NCI-H2081 (cell line): ENCODE measurements around the gene LILRA2.
"Not testable (repeated sequence)": the region's sequence is repeated elsewhere in the genome, so short reads cannot be mapped to it uniquely, and the experiment has no call there.

Source experiments
- DNase-seq, 2 experiments: peaks; one replicate each; lab custom pipeline; 2025; lab: John Stamatoyannopoulos, UW

The LILRA2 gene

DNA sequence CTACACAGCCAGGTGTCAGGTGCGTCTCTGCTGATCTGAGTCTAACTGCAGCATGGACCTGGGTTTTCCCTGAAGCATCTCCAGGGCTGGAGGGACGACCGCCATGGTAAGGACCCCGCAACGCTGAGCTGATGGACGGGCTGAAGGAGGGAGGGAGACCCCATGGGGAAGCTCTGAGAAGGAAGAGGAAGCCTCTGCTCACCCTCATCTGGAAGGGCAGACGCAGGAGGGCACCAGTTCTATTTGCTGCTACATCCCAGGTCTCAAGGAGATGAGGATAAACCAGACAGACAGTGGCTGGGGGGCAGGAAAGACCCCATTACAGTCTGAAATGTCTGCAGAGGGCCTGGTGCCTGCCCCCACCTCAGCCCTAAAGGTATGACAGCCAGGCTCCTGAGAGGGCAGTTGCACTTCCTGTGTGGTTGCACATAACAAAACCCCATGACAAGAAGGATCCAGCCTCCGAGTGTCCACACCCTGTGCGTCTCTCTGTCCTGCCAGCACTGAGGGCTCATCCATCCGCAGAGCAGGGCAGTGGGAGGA lies at the start of gene LILRA2:
TSS of gene LILRA2 (plus strand) at position 461 of the 543 bp plus-strand sequence. CDS start 89 bp downstream, outside the sequence.
- no peak for DNase-seq

DNA sequence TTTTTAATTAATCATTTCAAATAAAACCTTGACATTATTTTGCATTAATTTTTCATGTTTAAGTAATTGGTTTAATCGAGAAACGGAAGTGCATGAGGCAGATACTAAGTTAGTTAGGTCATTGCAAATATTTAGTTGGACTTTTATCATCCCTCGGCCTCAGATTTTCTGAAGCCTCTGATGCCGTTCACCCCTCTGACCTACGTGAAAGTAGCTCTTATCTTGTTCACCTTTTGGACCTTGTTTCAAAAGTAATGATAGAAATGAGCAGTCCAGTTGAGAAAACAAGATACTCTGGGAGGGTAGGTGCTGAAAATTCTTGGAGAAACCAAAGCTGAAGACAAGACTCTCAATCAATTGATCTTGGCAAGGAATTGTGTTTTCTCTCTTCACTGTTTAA lies 48.0 kb upstream of the LILRA2 start:
- DNase-seq = no peak

DNA sequence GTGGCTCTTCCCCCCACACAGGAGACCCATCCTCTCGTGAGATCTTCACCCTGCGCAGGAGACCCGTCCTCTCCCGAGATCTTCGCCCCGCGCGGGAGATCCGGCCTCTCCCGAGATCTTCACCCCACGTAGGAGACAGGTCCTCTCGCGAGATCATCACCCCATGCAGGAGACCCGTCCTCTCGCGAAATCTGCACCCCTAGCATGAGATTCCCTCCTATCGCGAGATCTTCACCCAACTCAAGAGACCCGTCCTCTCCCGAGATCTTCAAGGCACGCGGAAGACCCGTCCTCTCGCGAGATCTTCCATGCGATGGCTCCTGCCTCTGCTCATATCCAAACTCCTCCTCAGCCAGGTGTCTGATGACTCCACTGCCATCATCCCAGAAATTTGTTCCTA lies 46.6 kb upstream of the LILRA2 start:
- DNase-seq = no peak

DNA sequence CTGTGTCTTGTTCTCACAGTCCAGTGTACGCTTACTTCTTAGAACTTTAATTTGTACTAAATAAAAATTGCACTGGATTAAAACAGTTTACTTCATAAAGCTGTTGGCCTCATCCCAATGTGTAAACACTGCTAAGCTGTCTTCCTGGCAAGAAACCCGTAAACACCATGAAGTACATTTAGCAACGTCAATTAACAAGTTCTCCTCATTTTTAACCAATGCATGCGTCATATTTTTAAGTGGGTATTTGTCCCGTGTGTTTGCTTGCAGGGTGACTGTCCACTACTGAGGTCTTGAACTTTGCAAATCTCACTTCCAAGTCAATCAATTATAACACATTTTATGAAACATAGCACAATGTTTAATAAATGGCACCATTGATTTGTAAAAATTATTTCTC lies 42.7 kb upstream of the LILRA2 start:
- DNase-seq = no peak

DNA sequence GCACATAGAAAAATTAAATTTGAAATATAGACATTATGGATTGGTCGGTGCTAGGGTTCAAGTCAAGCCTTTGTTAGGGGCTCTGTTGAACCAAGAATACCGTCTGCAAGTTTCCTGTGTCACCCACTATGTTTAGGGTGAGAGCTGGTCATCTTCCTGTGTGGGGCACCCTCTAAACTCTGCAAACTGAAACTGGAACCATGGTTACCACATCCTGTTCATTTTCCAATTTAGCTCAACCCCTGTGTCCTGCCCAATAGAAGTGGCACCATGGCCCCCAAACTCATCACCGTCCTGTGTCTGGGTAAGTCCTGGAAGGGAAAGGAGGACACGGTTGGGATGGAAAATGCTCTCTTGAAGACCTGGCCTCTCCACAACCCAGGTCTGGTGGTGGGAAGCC lies 41.1 kb upstream of the LILRA2 start:
- no peak for DNase-seq

DNA sequence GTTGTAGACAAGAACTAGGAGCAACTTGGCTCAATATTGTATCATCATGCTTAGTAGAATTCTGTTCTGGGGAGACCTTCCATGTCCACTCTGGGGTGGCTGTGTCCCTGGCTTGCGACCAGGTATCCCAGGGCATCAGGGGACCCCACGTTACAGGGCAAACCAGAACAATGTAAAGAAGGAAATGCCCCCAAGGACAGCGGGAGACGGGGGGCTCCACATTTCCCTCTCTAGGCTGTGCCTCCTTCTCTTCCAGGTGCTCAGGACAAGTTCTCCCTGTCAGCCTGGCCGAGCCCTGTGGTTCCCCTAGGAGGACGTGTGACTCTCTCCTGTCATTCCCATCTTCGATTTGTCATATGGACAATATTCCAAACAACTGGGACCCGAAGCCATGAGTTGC lies 40.1 kb upstream of the LILRA2 start:
- no peak for DNase-seq

DNA sequence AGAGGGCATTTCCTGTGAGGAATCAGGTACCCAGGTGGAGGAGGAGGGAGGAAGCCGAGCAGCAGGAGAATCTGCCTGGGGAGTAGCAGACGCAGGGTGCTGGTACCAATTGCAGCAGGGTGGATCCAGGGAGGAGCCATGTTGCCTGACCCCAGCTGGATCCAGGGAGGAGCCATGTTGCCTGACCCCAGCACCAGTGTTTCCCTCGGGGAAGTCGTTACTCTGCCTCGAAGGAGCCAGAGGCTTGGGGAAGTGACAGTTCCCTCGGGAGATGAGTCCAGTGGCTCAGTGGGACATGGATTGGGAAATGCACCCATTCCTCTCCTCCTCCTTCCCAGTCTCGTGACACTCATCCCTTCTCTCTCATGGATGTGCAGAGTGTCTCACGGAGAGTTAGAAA lies 39.4 kb upstream of the LILRA2 start:
- DNase-seq = no peak

DNA sequence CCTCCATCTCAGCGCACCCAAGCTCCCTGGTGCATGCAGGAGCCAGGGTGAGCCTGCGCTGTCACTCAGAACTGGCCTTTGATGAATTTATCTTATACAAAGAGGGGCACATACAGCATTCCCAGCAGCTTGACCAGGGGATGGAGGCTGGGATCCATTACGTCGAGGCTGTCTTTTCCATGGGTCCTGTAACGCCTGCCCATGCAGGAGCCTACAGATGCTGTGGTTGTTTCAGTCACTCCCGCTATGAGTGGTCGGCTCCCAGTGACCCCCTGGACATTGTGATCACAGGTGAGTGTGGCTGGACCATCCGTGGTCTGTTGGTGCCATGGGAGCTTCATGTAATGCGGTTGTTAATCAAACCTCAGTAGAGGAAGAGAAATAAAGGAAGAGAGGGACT lies 38.0 kb upstream of the LILRA2 start:
- DNase-seq = no peak

DNA sequence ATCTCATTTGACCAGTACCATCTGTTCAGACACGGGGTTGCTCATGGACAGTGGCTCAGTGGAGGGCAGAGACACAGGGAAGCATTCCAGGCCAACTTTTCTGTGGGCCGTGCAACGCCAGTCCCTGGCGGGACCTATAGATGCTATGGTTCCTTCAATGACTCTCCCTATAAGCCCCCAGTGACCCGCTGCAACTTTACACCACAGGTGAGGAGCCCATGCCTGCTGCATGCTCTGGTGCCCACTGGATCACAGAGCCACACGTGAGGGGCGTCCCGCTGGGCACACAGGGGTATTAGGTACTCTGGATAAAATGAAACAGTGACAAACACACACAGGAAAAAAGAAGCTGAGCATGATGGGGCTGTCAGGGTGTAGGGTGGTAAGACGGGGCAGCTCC lies 36.6 kb upstream of the LILRA2 start:
- no peak for DNase-seq

DNA sequence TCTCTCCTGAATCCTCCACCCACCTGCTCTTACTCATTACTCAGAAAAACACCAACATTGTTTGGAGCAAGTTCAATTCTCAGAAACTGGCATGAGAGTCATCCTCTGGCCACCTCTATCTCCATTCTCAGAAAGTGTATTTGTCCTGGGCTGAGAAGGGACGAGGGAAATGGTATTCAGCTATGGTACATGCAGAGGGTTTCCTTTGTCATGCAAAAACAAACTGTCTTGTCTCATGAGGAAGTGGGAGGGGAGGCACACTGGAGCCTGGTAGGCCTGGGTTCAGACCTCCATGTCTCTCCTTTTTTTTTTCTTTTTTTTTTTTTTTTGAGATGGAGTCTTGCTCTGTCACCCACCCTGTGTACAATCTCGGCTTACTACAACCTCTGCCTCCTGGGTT lies 31.9 kb upstream of the LILRA2 start:
- DNase-seq = no peak

DNA sequence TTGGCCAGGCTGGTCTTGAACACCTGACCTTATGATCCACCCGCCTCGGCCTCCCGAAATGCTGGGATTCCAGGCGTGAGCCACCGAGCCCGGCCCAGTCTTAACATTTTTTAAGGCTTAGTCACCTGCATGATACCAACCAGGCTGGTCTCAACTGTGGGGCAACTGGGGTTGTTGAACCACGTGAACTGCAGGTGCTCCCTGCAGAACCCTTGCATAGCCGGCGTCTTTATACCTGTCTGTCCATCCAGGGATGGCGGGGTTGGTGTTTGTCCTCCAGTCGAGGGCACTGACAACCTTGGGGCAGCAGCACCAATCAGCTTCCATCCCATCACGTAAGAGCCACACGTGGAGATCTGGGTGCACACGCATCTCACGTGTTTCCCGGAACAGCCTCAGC lies 24.8 kb upstream of the LILRA2 start:
- DNase-seq = no peak

DNA sequence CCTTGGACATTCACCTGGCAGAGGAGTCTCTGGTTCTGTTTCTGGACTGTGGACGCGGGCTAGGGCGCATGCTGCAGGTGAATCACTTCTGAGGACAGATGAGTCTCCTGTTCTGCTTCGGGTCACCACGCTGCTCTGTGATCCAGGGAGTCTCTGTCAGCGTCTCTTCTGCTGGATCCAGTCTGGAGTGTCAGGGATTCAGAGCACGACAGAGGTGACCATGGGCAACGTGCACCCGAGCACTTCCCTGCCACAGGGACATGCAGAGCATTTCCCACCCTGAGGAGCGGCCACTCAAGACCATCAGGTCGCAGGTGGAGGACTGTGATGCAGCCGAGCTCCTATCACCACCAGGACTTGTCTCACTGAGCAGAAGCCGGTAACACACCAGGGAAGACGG lies 24.4 kb upstream of the LILRA2 start:
- no peak for DNase-seq

DNA sequence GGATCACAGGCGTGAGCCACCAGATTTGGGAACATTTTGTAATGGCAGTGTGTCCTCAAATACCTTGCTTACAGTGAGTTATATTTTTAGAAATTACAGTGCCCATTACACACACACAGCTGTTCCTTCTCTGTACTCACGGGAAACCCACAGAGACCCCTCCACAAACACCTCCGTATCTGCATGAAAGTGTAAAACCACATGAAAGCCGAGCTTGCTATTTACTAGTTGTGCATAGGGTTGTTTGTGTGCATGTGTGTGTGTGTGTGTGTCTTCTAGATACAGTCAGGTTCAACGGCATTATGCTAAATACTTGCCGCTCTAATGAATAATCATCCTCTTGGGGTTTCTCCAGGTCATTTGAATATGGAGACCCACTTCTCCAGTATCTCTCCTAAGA lies 22.3 kb upstream of the LILRA2 start:
- no peak for DNase-seq

DNA sequence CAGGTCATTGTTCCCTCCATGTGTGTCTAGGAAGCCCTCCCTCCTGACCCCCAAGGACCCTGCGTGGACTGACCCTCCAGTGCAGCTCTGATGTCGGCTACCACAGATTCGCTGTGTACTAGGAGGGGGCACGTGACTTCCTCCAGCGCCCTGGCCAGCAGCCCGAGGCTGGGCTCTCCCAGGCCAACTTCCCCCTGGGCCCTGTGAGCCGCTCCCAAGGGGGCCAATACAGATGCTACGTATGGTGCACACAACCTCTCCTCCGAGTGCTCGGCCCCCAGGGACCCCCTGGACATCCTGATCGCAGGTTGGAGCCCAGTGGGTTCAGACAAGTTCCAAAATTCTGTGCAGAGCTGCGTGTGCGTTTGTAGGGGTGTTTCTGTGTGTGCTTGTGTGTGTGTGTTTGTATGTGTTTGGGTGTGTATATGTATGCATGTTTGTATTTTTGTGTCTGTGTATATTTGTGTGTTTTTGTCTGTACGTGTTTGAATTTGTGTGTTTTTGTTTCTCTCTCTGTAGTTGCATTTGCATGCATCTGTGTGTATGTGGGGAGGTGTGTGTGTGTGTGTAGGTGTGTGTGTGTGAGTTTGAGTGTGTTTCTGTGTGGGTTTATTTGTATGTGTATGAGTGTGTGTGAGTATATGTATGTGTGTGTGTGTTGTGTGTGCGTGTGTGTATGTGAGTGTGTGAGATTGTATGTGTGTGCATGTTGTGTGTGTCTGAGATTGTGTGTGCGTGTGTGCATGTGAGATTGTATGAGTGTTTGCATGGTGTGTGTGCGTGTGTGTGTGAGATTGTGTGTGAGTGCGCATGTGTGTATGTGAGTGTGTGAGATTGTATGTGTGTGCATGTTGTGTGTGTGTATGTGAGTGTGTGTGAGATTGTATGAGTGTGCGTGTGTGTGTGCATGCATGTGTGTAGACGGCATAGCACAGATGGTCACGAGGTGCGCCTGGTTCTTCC lies 21.4 kb upstream of the LILRA2 start:
- no peak for DNase-seq

DNA sequence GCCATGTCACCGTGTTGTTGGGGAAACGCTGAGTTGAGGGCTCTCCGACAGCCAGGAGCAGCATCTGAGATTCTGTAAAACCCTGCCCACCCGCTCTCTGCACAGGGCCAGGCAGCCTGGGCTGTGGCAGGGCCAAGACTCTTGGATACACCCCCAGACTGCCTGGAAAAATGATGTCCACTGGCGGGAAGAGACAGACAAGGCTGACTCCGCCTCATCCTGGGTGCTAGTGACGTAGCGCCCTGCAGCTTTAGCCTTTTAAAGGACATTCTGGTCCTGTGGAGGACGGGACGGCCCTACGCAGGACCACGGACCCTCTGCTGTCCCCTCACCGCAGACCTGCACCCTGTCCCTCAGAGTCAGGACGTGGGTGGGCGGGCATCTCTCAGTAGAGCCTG lies 20.7 kb upstream of the LILRA2 start:
- DNase-seq = no peak

DNA sequence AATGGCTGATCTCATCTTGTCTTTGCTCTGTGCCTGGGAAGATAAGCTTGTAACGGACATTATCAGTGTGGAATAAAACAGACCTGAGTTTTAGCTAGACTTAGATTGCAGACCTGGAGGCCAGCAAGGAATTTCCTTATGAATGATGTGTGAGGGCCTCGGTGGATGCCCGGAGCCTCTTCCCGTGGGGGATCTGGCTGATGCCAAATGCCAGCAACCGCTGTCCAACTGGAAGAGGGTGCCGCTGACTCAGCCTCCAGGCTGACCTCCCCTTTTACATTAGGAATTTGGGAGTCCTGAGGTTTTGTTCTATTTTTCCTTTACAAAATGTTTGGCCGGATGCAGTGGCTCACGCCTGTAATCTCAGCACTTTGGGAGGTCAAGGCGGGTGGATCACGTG lies 19.6 kb upstream of the LILRA2 start:
- no peak for DNase-seq

DNA sequence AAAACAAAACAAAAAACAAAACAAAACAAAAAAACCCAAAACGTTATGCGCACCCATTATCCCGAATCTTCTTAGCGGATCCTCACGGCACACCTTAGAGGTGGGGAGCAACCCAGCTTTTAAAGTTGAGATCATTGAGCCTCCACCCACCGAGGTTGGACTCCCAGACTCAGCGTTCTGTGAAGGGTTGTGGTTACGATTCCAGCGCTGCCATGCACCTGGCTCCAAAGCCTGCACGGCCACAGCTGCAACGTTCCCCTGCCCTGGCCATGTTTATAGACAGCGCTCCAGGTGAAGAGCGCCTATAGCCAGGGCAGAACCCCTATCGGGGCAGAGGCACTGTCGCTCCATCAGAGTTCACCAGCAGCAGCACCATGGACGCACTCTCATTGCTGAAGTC lies 18.7 kb upstream of the LILRA2 start:
- no peak for DNase-seq

DNA sequence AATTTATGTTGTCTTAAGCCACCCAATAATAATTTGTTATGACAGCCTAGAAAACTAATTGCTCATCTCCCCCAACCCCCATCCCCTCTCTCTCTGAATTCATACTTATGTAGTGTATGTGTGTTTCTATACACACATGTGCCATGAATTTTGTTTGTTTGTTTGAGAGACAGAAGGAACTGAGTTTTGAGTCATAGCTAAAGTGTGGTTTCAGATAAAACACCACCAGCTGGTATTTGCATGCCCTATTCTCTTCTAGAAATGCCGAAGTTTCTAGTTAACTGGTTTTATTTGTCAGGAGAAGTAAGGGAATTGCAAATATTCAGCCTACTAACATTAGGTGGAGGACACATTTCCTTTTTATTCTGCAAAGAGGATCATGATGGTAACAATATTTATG lies 17.4 kb upstream of the LILRA2 start:
- no peak for DNase-seq

DNA sequence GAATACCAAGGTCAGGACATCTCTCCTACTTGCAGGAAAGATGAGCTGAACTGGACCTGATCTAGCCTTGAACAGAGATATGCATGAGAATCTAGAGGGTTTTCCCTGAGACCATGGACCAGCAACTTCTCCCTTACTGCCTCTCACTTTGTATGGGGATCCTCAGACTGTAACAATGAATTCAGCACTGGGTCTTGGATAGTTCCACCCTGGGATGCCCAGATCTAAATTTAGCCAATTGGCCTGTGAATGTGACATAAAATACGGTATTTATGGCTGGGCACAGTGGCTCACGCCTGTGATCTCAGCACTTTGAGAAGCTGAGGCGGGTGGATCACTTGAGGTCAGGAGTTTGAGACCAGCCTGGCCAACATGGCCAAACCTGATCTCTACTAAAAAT lies 15.3 kb upstream of the LILRA2 start:
- no peak for DNase-seq

DNA sequence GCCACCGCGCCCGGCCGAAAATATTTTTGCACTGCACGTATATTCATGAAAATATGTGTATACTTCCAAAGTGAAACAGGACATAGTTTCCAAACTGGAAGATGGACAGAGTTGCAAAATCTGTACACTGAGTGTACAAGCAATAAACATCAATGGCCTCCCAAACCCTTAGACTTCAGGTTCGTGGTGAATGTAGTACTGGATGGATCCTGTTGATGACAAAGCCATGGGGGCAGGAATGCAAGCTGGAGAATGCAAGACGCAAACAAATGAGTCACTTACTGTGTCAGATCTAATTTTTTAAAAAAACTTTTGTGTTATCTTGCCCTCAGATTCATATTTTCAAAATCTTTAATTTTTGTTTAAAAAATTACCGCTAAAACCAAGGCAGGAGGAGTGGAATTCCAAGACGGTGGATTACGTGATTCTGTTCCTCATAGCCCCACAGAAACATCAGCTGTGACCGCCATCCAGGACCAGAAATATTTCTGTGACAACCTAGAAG lies 12.7 kb upstream of the LILRA2 start:
- DNase-seq = no peak

DNA sequence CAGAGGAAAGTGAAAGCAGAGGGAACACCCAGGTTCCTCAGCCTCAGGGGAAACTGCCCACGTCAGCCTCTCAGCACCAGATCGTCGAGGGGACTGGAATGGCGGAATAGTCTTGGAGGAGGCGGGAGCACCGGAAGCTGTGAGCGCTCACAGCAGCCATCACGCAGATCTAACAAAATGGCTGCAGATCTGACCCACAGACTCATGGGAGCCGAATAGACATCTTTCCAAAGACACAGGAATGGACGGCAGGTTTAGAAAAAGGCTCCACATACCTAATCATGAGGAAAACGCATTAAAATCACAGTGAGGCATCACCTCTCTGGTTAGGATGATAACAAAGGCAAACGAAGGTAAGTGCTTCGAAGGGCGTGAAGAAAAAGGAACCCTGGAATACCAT lies 11.8 kb upstream of the LILRA2 start:
- DNase-seq = no peak

DNA sequence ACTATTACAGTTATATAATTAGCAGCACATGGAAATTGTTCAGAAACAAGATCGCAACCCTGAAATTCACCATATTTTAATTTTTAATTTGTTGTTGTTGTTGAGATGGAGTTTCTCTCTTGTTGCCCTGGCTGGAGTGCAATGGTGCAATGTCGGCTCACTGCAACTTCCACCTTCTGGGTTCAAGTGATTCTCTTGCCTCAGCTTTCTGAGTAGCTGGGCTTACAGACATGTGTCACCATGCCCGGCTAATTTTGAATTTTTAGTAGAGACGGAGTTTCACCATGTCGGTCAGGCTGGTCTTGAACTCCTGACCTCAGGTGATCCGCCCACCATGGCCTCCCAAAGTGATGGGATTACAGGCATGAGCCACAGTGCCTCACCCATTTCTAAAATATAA lies 10.4 kb upstream of the LILRA2 start:
- not testable (repeated sequence) for DNase-seq

DNA sequence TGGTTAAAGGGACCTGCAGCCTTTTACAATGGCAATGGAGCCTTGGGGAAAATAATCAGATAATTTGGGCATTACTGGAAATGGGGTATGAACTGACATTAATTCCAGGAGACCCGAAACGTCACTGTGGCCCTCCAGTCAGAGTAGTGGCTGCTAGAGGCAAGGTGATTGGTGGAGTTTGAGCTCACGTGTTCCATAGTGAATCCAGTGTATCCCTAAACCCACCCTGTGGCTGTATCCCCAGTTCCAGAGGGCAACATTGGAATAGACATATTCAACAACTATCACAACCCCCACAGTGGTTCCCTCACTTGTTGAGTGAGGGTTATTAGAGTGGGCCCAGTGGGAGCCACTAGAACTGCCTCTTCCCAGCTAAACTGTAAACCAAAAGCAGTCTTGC lies 3.3 kb upstream of the LILRA2 start:
- DNase-seq = no peak
